NT2/D1 (cell line): ENCODE results near the gene ZNF831.

Experiments used
- DNase-seq: peaks from one replicate; pipeline ENCODE4 v3.0.0-alpha.2; 2011; ENCODE audit warnings: low read depth, low spot score
- H3K27me3 ChIP-seq: 2 replicates; pipeline ENCODE4 v1.6.0; 2011; ENCODE audit warnings: mild to moderate bottlenecking; ENCODE audit not compliant: insufficient read length, insufficient read depth
- H3K36me3 ChIP-seq: 2 replicates; pipeline ENCODE4 v1.6.1; 2011; ENCODE audit warnings: mild to moderate bottlenecking, low read length, mixed read lengths; ENCODE audit not compliant: insufficient read depth, insufficient read length
- H3K4me1 ChIP-seq: 2 replicates; pipeline ENCODE4 v1.5.1; 2011; ENCODE audit not compliant: insufficient read depth, insufficient read length
- H3K4me3 ChIP-seq: 2 replicates; pipeline ENCODE4 v1.5.1; 2011; ENCODE audit warnings: low read depth; ENCODE audit not compliant: insufficient read length
- H3K9ac ChIP-seq: 2 replicates; pipeline ENCODE4 v1.6.0; 2011; ENCODE audit warnings: low read depth; ENCODE audit not compliant: insufficient read length
- H3K9me3 ChIP-seq: 2 replicates; pipeline ENCODE4 v1.5.1; 2011; ENCODE audit warnings: mild to moderate bottlenecking, low read length; ENCODE audit not compliant: insufficient read depth
- SUZ12 ChIP-seq: IDR thresholded peaks from 2 replicates; pipeline ENCODE4 v1.6.1; 2011; ENCODE audit not compliant: insufficient read length, insufficient read depth; ENCODE audit errors: extremely low read depth
- YY1 ChIP-seq: IDR thresholded peaks from 2 replicates; pipeline ENCODE4 v1.6.1; 2011; ENCODE audit not compliant: insufficient read length, insufficient read depth
- ZNF274 ChIP-seq: IDR thresholded peaks from 2 replicates; pipeline ENCODE4 v1.6.1; 2011; ENCODE audit warnings: mild to moderate bottlenecking, low read depth, low read length

Gene ZNF831

GRCh38 chr20:59182401-59183044 lies 18.9 kb downstream of the ZNF831 start:
- DNase-seq = no peak
- no peaks in the 10 kb centered on the region for H3K4me1 ChIP-seq
- TF ChIP-seq YY1 (no peak), SUZ12 (no peak), ZNF274 (no peak)
- no peak overlapping the region for H3K4me3 ChIP-seq
- H3K9ac ChIP-seq = no peak overlapping the region
- H3K27me3 ChIP-seq = no peaks in the 10 kb centered on the region
- H3K36me3 ChIP-seq = no peaks in the 10 kb centered on the region
- no peaks in the 10 kb centered on the region for H3K9me3 ChIP-seq

- DNase-seq = no peak
- Histone ChIP-seq H3K9me3 (no peaks in the 10 kb centered on the region), H3K9ac (no peak overlapping the region), H3K36me3 (no peaks in the 10 kb centered on the region), H3K4me3 (no peak overlapping the region), H3K27me3 (no peaks in the 10 kb centered on the region), H3K4me1 (no peaks in the 10 kb centered on the region)
- TF ChIP-seq SUZ12 = no peak
- no peak for TF ChIP-seq ZNF274
- no peak for TF ChIP-seq YY1
Observed at GRCh38 chr20:59183751-59184150, 20.1 kb downstream of the ZNF831 start.

- no peaks in the 10 kb centered on the region for H3K27me3 ChIP-seq
- no peak overlapping the region for H3K4me3 ChIP-seq
- no peaks in the 10 kb centered on the region for H3K4me1 ChIP-seq
- no peaks in the 10 kb centered on the region for H3K36me3 ChIP-seq
- no peaks in the 10 kb centered on the region for H3K9me3 ChIP-seq
- TF ChIP-seq YY1 = no peak
- no peak for TF ChIP-seq ZNF274
- no peak for TF ChIP-seq SUZ12
- no peak overlapping the region for H3K9ac ChIP-seq
- no peak for DNase-seq
Observed at GRCh38 chr20:59184880-59185447, 21.3 kb downstream of the ZNF831 start.

GRCh38 chr20:59185809-59186208 lies 22.2 kb downstream of the ZNF831 start:
- Histone ChIP-seq H3K27me3 (no peaks in the 10 kb centered on the region), H3K9ac (no peak overlapping the region), H3K4me1 (no peaks in the 10 kb centered on the region), H3K36me3 (no peaks in the 10 kb centered on the region), H3K4me3 (no peak overlapping the region), H3K9me3 (no peaks in the 10 kb centered on the region)
- TF ChIP-seq YY1 = no peak
- no peak for TF ChIP-seq SUZ12
- no peak for TF ChIP-seq ZNF274
- no peak for DNase-seq

- Histone ChIP-seq H3K36me3 (no peaks in the 10 kb centered on the region), H3K4me3 (no peak overlapping the region), H3K9me3 (no peaks in the 10 kb centered on the region), H3K27me3 (no peaks in the 10 kb centered on the region), H3K4me1 (peaks cover 2% of the 10 kb centered on the region), H3K9ac (no peak overlapping the region)
- TF ChIP-seq SUZ12 (no peak), ZNF274 (no peak), YY1 (no peak)
- DNase-seq = no peak
Observed at GRCh38 chr20:59190466-59190865, 26.8 kb downstream of the ZNF831 start.

GRCh38 chr20:59191036-59191755 lies 27.6 kb downstream of the ZNF831 start:
- H3K4me3 ChIP-seq = no peak overlapping the region
- no peaks in the 10 kb centered on the region for H3K9me3 ChIP-seq
- peaks cover 2% of the 10 kb centered on the region for H3K4me1 ChIP-seq
- H3K27me3 ChIP-seq = no peaks in the 10 kb centered on the region
- TF ChIP-seq YY1 (no peak), ZNF274 (no peak), SUZ12 (no peak)
- no peak overlapping the region for H3K9ac ChIP-seq
- no peaks in the 10 kb centered on the region for H3K36me3 ChIP-seq
- DNase-seq = no peak

GRCh38 chr20:59191756-59192532 lies 28.3 kb downstream of the ZNF831 start:
- TF ChIP-seq ZNF274 (no peak), SUZ12 (no peak), YY1 (no peak)
- Histone ChIP-seq H3K36me3 (no peaks in the 10 kb centered on the region), H3K27me3 (no peaks in the 10 kb centered on the region), H3K4me1 (peaks cover 2% of the 10 kb centered on the region), H3K9me3 (no peaks in the 10 kb centered on the region), H3K9ac (no peak overlapping the region), H3K4me3 (no peak overlapping the region)
- no peak for DNase-seq
